HepG2 (cell line): Measurements from ENCODE around the gene TMEM214. TPM values are rescaled to one million over a fixed set of nuclear protein-coding genes. Genes with fewer than 3 reads are reported as not detected.

Source experiments
- ARNT ChIP-seq: fragments of 450-650 bp; IDR thresholded peaks from 2 replicates; pipeline ENCODE4 v1.6.1; 2017
- BRF2 ChIP-seq: sonication (generic); formaldehyde crosslinking; IDR thresholded peaks from 2 replicates; pipeline ENCODE4 v1.8.1; 2022; ENCODE audit warnings: mild to moderate bottlenecking, missing genetic modification reagents
- CHCHD3 ChIP-seq: sonication (generic); formaldehyde crosslinking; IDR thresholded peaks from 2 replicates; pipeline ENCODE4 v1.8.0; 2022; ENCODE audit warnings: mild to moderate bottlenecking, missing genetic modification reagents, moderate library complexity
- GPBP1L1 ChIP-seq: sonication (generic); formaldehyde crosslinking; IDR thresholded peaks from 2 replicates; pipeline ENCODE4 v1.5.0; 2020; ENCODE audit warnings: mild to moderate bottlenecking, missing genetic modification reagents
- HNRNPK ChIP-seq: fragments of 200-400 bp; formaldehyde crosslinking; IDR thresholded peaks from 2 replicates; pipeline ENCODE4 v1.6.1; 2018; ENCODE audit warnings: low read length, low read depth, moderate library complexity, mild to moderate bottlenecking; ENCODE audit not compliant: poor library complexity, severe bottlenecking
- KMT2A ChIP-seq: sonication (generic); formaldehyde crosslinking; IDR thresholded peaks from 2 replicates; pipeline ENCODE4 v1.4.0; 2020; ENCODE audit warnings: missing genetic modification reagents
- MIER2 ChIP-seq: IDR thresholded peaks from 2 replicates; pipeline ENCODE4 v1.6.1; 2016; ENCODE audit warnings: missing biosample characterization, missing genetic modification reagents
- MIXL1 ChIP-seq: IDR thresholded peaks from 2 replicates; pipeline ENCODE4 v1.6.1; 2016
- NFE2 ChIP-seq: sonication (generic); formaldehyde crosslinking; IDR thresholded peaks from 2 replicates; pipeline ENCODE4 v1.4.0; 2020; ENCODE audit warnings: missing genetic modification reagents
- PHB2 ChIP-seq: fragments of 450-650 bp; IDR thresholded peaks from 2 replicates; pipeline ENCODE4 v1.6.1; 2018; ENCODE audit not compliant: partially characterized antibody
- PHF8 ChIP-seq: sonication (generic); formaldehyde crosslinking; IDR thresholded peaks from 2 replicates; pipeline ENCODE4 v1.5.0; 2020; ENCODE audit warnings: missing genetic modification reagents
- ZBTB26 ChIP-seq: IDR thresholded peaks from 2 replicates; pipeline ENCODE4 v1.6.1; 2016; ENCODE audit warnings: missing compliant biosample characterization, missing genetic modification reagents, borderline replicate concordance
- ZFP36 ChIP-seq: fragments of 150-350 bp; IDR thresholded peaks from 2 replicates; pipeline ENCODE4 v1.6.1; 2018; ENCODE audit warnings: borderline replicate concordance, low read length, low read depth; ENCODE audit not compliant: partially characterized antibody
- ZNF274 ChIP-seq: sonication (generic); formaldehyde crosslinking; IDR thresholded peaks from 2 replicates; pipeline ENCODE4 v1.5.1; 2020; ENCODE audit warnings: mild to moderate bottlenecking, missing genetic modification reagents
- ZNF335 ChIP-seq: sonication (generic); formaldehyde crosslinking; IDR thresholded peaks from 2 replicates; pipeline ENCODE4 v1.4.0; 2020; ENCODE audit warnings: missing genetic modification reagents
- ZNF44 ChIP-seq: sonication (generic); formaldehyde crosslinking; IDR thresholded peaks from 2 replicates; pipeline ENCODE4 v1.5.1; 2020; ENCODE audit warnings: mild to moderate bottlenecking, missing genetic modification reagents
- ZNF629 ChIP-seq: sonication (generic); formaldehyde crosslinking; conservative IDR thresholded peaks from 2 replicates; pipeline ENCODE4 v1.5.0; 2020; ENCODE audit warnings: missing genetic modification reagents
- ZNF710 ChIP-seq: sonication (generic); formaldehyde crosslinking; IDR thresholded peaks from 2 replicates; pipeline ENCODE4 v1.5.0; 2020; ENCODE audit warnings: mild to moderate bottlenecking, missing genetic modification reagents, borderline replicate concordance
- polyA plus RNA-seq, 8 experiments: library from polyadenylated mRNA; depleted of rRNA in 3 of 8; stranded (reverse) in 7 of 8; unstranded in 1 of 8; fragments of >200 nt; fragmentation: Illumina TruSeq in 4 of 8; extraction: Trizol in 4 of 8; gene quantifications; 2 replicates each; pipeline versions ENCODE4 v1.2.1 to v1.2.3, GENCODE V29; 2011 to 2016; ENCODE audit warnings: low read depth in 4 of 8, missing spikeins in 1 of 8, mixed read lengths in 1 of 8; ENCODE audit not compliant: insufficient read depth in 1 of 8
- total RNA-seq, 5 experiments: library from RNA; depleted of rRNA; stranded (reverse); fragments of >200 nt; fragmentation: Illumina TruSeq; extraction: Trizol; gene quantifications; 2 replicates each; pipeline ENCODE4 v1.2.3, GENCODE V29; 2016; ENCODE audit warnings: low read depth in 1 of 5
- TF ChIP-seq, protein P1 (sequence below): sonication (generic); formaldehyde crosslinking; IDR thresholded peaks from 2 replicates; pipeline ENCODE4 v1.5.1; 2020; ENCODE audit warnings: mild to moderate bottlenecking, missing genetic modification reagents, borderline replicate concordance

The TMEM214 gene
- total and polyA plus RNA-seq, 2 of the 13 experiments (the other 11 are each of a cell fraction or from before 2014, with no cell fraction given): 58.3 to 132 TPM

- TF ChIP-seq ZNF335 (CRISPR knock-in tag) (peak; percentile 61; the same call in 1 of the 2 replicates), HNRNPK (peak; percentile 42), ZNF710 (CRISPR knock-in tag) (no peak), PHB2 (no peak), NFE2 (CRISPR knock-in tag) (no peak), CHCHD3 (CRISPR knock-in tag) (peak; percentile 22; the same call in 1 of the 2 replicates), GPBP1L1 (no peak), ZNF629 (CRISPR knock-in tag) (no peak), KMT2A (CRISPR knock-in tag) (peak; percentile 87), MIXL1 (CRISPR knock-in tag) (peak; percentile 69), BRF2 (CRISPR knock-in tag) (no peak; the same call in 1 of the 2 replicates), ZFP36 (no peak), ZNF44 (no peak; the same call in 1 of the 2 replicates), ARNT (no peak), ZNF274 (CRISPR knock-in tag) (no peak; the same call in 1 of the 2 replicates), MIER2 (peak; percentile 22; the same call in 1 of the 2 replicates), ZBTB26 (CRISPR knock-in tag) (peak; percentile 53; the same call in 1 of the 2 replicates), PHF8 (CRISPR knock-in tag) (peak; percentile 67; the same call in 1 of the 2 replicates)
- TF ChIP-seq, protein P1, sequence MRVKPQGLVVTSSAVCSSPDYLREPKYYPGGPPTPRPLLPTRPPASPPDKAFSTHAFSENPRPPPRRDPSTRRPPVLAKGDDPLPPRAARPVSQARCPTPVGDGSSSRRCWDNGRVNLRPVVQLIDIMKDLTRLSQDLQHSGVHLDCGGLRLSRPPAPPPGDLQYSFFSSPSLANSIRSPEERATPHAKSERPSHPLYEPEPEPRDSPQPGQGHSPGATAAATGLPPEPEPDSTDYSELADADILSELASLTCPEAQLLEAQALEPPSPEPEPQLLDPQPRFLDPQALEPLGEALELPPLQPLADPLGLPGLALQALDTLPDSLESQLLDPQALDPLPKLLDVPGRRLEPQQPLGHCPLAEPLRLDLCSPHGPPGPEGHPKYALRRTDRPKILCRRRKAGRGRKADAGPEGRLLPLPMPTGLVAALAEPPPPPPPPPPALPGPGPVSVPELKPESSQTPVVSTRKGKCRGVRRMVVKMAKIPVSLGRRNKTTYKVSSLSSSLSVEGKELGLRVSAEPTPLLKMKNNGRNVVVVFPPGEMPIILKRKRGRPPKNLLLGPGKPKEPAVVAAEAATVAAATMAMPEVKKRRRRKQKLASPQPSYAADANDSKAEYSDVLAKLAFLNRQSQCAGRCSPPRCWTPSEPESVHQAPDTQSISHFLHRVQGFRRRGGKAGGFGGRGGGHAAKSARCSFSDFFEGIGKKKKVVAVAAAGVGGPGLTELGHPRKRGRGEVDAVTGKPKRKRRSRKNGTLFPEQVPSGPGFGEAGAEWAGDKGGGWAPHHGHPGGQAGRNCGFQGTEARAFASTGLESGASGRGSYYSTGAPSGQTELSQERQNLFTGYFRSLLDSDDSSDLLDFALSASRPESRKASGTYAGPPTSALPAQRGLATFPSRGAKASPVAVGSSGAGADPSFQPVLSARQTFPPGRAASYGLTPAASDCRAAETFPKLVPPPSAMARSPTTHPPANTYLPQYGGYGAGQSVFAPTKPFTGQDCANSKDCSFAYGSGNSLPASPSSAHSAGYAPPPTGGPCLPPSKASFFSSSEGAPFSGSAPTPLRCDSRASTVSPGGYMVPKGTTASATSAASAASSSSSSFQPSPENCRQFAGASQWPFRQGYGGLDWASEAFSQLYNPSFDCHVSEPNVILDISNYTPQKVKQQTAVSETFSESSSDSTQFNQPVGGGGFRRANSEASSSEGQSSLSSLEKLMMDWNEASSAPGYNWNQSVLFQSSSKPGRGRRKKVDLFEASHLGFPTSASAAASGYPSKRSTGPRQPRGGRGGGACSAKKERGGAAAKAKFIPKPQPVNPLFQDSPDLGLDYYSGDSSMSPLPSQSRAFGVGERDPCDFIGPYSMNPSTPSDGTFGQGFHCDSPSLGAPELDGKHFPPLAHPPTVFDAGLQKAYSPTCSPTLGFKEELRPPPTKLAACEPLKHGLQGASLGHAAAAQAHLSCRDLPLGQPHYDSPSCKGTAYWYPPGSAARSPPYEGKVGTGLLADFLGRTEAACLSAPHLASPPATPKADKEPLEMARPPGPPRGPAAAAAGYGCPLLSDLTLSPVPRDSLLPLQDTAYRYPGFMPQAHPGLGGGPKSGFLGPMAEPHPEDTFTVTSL (CRISPR knock-in tag): no peak
These were observed 53.4 kb downstream of the TMEM214 start (continued) for GRCh38 chr2:27086090-27086723.
